A549 (cell line): ENCODE measurements around the gene MGAT5B. TPM values are rescaled to one million over a fixed set of nuclear protein-coding genes. Genes with fewer than 3 reads are reported as not detected.

ENCODE experiments used
- polyA plus RNA-seq, 4 experiments: library from polyadenylated mRNA; depleted of rRNA in 3 of 4; stranded (reverse); fragments of >200 nt; fragmentation: RNase III in 1 of 4; extraction: RNeasy Plus Mini Kit Qiagen cat#74134 plus additional on column Dnase treatment in 1 of 4; gene quantifications; 2 replicates in 3 of 4; 3 replicates in 1 of 4; pipeline ENCODE4 v1.2.3, GENCODE V29; 2011 to 2017

The MGAT5B gene
- polyA plus RNA-seq, 2 of the 4 experiments (the other 2 are of a cell fraction), result 7.6 to 22.8 TPM

Other genes with a start within 250 kb of the MGAT5B start
- gene ST6GALNAC1, start 224.6 kb upstream of the MGAT5B start, polyA plus RNA-seq (2011; rRNA removed), result 0.63 and 0.72 TPM in 2 replicates
- gene ST6GALNAC1, start 224.6 kb upstream of the MGAT5B start, polyA plus RNA-seq (2017; fragmentation: RNase III; extraction: RNeasy Plus Mini Kit Qiagen cat#74134 plus additional on column Dnase treatment), result 0.09 to 0.27 TPM (median 0.09 TPM) in 3 replicates
- gene MXRA7, start 157.4 kb upstream of the MGAT5B start, polyA plus RNA-seq (2011; rRNA removed), result 47.8 and 80.1 TPM in 2 replicates
- 48.6 to 59.2 TPM (median 57.2 TPM) in 3 replicates for gene MXRA7, start 157.4 kb upstream of the MGAT5B start, polyA plus RNA-seq (2017; fragmentation: RNase III; extraction: RNeasy Plus Mini Kit Qiagen cat#74134 plus additional on column Dnase treatment)
- gene JMJD6, start 141.8 kb upstream of the MGAT5B start, polyA plus RNA-seq (2011; rRNA removed), result 17.5 and 23.0 TPM in 2 replicates
- gene JMJD6, start 141.8 kb upstream of the MGAT5B start, polyA plus RNA-seq (2017; fragmentation: RNase III; extraction: RNeasy Plus Mini Kit Qiagen cat#74134 plus additional on column Dnase treatment), result 44.5 to 55.3 TPM (median 53.3 TPM) in 3 replicates
- 120 and 138 TPM in 2 replicates for gene METTL23, start 141.6 kb upstream of the MGAT5B start, polyA plus RNA-seq (2011; rRNA removed)
- 64.6 to 67.2 TPM (median 64.9 TPM) in 3 replicates for gene METTL23, start 141.6 kb upstream of the MGAT5B start, polyA plus RNA-seq (2017; fragmentation: RNase III; extraction: RNeasy Plus Mini Kit Qiagen cat#74134 plus additional on column Dnase treatment)
- 348 and 412 TPM in 2 replicates for gene SRSF2, start 131.1 kb upstream of the MGAT5B start, polyA plus RNA-seq (2011; rRNA removed)
- 338 to 342 TPM (median 340 TPM) in 3 replicates for gene SRSF2, start 131.1 kb upstream of the MGAT5B start, polyA plus RNA-seq (2017; fragmentation: RNase III; extraction: RNeasy Plus Mini Kit Qiagen cat#74134 plus additional on column Dnase treatment)
- gene MFSD11, start 130.3 kb upstream of the MGAT5B start, polyA plus RNA-seq (2011; rRNA removed), result 26.0 and 30.0 TPM in 2 replicates
- 17.4 to 18.2 TPM (median 17.5 TPM) in 3 replicates for gene MFSD11, start 130.3 kb upstream of the MGAT5B start, polyA plus RNA-seq (2017; fragmentation: RNase III; extraction: RNeasy Plus Mini Kit Qiagen cat#74134 plus additional on column Dnase treatment)